ENCODE measurements around the gene NSMF.

The NSMF gene, protein sequence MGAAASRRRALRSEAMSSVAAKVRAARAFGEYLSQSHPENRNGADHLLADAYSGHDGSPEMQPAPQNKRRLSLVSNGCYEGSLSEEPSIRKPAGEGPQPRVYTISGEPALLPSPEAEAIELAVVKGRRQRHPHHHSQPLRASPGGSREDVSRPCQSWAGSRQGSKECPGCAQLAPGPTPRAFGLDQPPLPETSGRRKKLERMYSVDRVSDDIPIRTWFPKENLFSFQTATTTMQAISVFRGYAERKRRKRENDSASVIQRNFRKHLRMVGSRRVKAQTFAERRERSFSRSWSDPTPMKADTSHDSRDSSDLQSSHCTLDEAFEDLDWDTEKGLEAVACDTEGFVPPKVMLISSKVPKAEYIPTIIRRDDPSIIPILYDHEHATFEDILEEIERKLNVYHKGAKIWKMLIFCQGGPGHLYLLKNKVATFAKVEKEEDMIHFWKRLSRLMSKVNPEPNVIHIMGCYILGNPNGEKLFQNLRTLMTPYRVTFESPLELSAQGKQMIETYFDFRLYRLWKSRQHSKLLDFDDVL

DNA sequence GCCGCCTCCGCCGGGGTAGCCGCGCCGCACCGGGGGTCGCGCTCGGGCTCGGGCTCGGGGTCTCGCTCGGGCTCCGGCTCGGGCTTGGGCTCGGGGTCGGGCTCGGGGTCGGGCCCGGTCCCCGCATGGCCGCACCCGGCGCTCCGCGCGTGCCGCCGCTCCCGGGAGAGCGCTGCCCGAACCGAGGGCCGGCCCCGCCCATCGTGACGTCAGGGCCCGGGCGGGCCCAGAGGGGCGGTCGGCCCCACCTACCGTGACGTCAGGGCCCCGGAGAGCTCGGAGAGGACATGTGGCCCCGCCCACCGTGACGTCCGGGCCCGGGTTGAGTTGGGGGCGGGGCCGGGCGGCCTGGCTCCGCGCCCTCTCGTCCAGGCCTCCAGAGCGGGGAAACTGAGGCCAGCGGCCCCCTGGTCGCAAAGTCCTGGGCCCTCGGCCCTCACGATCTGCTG lies at the start of gene NSMF:
Gene NSMF (minus strand): TSS at position 183 of the 449 bp plus-strand sequence. CDS start 232 bp downstream, outside the sequence.
- in situ Hi-C loops (cut with HindIII; ENCODE audit: low sequenced_read_pairs): no loop called here

DNA sequence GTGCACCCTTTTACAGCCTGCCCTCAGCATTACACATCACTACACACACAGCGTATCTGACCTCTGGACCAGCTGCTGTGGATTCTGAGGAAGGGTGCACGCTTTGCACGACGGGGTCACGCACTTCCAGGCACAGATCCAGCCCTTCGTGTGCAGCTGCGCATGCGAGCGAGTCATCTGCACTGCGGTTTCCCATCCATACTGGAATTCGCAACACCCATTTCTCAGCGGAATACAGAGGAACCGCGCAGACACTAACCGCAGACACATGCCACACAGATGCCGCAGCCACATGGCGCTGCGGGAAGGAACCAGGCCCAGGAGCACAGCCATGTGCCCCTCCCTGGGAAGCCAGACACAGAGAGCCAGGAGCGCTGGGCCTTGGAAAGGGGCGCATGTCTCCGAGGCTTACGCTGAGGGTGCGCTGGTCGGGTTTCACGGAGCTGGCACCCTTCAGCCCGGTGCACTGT lies 47.6 kb upstream of the NSMF start:
- in situ Hi-C loops (cut with HindIII; ENCODE audit: low sequenced_read_pairs): no loop called here

DNA sequence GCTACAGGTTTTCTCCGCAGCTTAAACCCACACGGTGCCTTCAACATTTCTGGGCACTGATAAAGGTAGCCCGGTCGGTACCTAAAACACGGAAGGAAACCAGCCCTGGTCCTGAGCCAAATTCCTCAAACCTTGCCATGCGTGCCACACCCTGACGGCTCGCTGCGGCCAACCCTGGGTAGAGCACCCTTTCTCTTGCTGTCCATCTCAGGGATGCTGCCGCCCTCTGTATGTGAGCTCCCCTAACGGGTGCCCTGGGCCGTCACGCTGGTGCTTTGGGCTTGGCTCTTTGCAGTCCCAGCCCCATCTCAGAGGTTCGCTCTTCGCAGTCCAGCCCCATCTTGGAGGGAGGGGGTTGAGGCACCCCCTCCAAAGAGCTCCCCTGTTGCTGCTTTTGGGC lies 47.1 kb upstream of the NSMF start:
- in situ Hi-C loops (cut with HindIII; ENCODE audit: low sequenced_read_pairs): no loop called here

DNA sequence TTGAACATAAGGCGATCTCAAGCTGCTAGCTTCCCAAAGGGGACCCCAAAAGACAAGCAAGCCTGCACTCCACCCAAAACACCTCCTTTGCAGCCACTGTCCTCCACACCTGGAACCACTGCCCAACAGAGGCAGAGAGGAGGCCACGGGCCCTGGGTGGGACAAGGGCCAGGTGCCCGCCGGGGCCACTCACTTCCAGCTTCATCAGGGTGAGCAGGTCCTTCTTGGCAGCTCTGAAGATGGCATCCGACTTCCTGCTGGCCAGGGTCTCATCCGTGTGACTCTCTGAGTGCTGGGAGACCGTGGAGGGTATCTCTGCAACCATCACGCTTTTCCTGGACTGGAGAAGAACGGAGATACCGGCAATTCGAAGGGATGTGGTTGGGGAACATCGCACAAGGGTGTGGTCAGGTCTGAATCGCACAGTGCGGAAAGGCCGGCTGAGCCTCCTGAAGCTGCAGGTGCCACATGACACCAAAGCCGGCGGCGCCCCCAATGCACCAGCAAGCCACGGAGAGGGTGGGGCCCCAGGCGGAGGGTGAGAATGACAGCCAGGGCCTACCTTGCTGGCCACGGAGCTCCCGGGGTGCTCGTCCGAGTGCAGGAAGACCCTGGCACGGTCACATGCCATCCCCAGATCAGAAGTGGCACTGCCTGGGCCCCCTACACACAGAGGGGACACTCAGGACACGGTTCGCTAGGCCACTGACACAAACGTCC lies 46.4 kb upstream of the NSMF start:
- in situ Hi-C loops (cut with HindIII; ENCODE audit: low sequenced_read_pairs): no loop called here

DNA sequence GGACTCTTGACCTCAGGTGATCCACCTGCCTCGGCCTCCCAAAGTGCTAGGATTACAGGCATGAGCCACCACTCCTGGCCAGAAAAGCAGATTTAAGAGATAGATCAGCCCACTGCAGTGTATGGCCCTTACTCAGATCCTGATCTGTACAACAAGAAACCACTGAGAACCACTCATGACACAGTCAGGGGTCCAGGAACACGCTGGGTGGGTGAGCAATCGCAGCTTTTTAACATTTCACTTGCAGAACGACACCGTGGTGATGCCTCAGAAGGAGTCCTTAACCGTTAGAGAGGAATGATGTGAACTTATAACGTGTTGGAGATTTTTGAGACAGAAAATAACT lies 45.3 kb upstream of the NSMF start:
- in situ Hi-C loops (cut with HindIII; ENCODE audit: low sequenced_read_pairs): no loop called here

DNA sequence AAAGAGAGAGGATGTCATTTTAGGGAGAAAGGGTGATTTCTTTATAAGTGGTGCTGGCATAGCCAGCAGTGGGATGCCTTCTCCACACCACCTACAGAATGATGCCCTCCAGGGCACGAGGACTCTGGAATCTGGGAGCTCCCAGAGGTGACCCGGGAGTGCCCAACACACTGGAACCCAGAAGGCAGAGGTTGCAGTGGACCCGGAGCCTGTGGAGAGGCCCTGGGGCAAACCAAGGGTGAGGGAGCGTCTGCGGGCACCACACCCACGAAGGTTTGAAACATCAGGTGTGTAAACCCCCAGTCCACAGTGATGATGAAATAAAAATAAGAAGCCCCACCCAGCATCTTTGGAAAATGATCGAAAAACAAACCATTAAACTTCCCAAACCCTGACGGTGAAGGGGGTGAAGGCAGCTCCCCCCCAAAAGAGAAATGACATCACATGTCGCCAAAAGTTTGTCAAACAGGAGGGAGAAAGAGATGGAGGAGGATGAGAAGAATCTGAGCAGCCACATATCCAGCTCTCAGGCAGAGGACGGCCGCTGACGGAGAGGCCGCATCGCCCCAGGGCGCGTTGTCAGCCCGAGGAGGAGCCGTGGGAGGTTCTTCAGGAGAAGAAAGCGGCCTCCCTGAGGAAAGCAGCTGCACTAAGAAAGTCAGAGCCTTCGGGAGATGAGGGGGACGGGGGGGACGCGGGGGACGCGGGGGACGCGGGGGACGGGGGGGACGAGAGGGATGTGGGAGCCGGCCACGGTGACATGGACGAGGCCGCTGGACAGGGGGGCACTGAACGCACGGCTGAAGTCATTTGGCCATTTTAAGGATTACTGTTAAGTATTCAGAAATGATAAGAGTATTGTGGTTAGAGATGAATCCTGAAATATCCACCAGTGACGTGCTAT lies 43.1 kb upstream of the NSMF start:
- in situ Hi-C loops (cut with HindIII; ENCODE audit: low sequenced_read_pairs): no loop called here

DNA sequence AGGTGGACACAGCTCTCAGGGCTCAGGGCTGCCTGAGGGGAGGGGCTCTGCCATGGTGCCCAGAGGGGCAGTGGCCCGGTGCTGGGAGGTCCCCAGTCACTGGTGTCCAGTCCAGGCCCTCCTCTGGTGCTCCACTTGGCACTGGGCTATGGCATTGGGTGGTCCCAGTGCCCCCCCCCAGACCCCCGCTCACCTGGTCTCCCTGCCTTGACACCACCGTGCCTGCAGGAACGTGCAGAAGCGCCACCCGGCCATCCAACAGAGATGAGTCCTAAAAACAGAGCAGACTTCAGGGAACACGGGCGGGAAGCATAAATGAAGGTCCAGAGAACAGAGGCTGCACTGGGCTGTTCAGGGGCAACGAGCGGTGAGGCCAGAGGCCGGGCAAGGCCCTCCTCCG lies 42.3 kb upstream of the NSMF start:
- in situ Hi-C loops (cut with HindIII; ENCODE audit: low sequenced_read_pairs): no loop called here

DNA sequence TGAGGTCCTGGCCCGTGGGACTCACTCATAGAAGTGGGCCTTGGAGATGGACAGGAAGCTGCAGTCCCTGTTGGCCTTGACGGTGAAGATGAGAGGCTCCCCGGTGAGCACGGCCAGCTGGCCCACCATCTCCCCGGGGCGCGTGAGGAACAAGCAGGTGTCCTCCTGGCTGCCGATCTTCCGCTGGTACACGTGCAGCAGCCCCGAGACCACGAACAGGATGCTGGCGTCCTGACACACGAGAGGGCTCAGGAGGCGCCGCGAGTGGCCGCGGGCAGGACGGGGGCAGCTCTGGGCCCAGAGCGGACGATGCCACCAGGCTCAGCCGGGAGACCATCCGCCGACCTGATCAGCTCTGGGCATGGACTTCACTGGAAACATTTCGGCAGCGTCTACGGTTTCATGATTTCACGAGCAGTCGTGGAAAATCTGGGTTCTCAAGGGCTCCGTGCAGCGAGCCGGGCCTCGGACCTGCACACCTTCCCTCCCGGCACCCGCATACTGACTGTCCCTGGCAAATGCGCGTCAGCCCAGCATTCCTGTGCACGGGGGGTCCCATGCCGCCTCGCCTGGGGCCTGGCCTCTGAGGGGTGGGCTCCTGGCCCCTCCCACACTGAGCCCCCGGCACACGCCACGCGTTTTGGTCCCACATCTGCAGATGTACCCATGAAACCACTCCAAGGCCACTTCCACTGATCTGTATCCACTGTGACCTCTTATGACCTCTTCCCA lies 41.7 kb upstream of the NSMF start:
- in situ Hi-C loops (cut with HindIII; ENCODE audit: low sequenced_read_pairs): no loop called here

DNA sequence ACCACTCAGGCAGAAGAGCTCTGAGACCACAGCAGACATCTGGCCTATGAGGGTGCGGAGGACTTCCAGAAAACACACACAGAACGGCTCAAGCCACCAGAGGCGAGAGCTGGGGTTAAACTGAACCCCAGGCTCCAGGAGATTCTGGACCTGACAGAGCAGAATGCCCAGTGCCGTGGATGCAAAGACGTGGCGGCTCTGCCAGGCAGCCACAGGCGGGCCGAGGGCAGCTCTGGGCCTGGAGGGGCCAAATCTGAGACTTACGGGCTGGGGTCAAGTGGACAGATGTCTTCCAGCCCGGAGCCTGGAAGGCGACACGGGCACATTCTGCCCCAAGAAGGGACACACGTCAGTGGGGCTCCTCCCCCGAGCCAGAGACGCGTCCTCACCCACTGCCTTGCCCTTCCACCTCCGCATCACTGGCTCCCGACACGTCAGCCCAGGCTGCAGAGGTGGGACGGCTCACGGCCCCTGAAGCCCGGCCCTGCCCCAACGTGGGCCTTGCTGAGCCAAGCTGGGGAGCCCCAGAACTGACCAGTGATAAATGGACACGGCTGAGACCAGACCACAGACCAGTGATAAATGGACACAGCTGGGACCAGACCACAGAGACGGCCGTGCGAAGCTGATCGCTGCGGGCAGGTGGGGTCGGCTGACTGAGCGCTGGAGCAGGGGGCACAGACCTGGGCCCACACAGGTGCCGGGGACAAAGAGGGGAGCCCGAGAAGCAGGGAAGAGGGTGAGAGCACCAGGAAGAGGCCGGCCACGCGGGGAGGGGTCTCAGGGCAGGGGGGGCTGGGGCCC lies 40.9 kb upstream of the NSMF start:
- in situ Hi-C loops (cut with HindIII; ENCODE audit: low sequenced_read_pairs): no loop called here

DNA sequence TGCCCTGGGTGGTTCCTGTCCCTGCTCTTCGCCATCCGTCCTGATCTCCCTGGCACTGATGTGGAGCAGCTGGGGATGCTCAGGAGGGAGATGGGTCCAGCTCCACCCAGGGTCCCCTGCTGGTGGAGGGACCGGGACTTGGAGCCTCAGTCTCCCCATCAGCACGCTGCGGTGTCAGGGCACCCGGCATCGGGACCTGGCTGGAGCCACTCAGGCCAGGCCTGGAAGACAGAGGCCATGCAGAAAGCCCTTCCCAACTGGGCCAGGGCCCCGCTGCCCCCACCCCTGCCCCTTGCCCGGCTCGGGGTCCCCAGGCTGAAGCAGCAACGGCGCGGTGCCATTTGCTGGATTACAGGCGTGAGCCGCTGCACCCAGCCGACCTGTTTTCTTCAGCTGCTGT lies 40.3 kb upstream of the NSMF start:
- in situ Hi-C loops (cut with HindIII; ENCODE audit: low sequenced_read_pairs): no loop called here

DNA sequence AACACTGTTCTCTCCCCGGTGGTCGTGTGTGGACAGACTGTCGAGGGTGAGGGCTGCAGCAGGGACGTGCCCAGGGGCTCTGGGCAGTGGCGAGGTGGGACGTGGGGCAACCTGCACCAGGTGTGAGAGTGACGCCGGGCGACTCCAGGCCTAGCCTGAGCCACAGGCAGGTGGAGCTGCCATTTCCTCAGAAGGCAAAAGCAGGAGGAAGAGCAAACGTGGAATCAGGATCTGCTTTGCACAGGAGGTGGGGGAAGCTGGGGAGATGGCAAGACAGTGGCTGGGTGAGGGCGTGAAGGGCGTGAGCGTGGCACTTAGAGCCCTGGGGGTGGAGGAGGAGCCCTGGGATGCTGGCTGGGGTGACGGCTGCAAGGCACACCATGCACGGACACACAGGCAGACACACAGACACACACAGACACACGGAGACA lies 39.6 kb upstream of the NSMF start:
- in situ Hi-C loops (cut with HindIII; ENCODE audit: low sequenced_read_pairs): no loop called here

DNA sequence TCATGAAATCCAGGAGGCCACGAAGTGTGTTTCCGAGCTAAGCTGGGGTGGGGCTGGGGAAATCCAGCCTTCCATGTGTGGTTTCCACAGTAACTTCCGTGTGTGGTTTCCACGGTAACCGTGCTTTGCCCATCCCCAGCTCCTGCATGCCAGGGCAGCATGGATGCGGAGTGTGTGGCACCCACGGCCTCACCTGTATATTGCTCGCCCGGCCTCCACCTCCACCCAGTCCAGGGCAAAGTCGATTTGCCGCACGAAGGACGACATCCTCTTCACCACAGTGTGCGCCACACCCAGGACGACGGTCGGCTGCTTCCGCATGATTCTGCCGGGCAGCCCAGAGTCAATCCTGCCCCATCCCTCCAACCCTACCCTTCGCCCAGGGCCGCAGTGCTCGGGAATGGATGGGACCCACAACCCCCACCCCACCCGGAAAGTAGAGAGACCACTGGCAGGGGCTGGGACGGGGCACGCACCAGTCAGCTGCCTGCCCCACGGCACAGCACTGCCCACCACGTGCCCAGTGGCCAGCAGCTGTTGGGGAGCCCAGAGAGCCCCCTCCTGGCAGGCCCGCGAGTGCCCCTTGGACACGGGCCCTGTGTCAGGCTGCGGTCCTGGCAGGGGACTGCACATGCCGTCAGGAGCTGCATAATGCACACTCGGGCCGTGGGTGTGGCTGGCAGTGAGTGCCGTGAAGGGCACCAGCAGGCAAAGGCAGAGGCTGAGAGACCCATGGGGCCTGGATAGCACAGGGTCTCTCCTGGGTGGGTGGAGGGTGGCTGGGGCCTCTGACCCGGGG lies 39.0 kb upstream of the NSMF start:
- in situ Hi-C loops (cut with HindIII; ENCODE audit: low sequenced_read_pairs): no loop called here

DNA sequence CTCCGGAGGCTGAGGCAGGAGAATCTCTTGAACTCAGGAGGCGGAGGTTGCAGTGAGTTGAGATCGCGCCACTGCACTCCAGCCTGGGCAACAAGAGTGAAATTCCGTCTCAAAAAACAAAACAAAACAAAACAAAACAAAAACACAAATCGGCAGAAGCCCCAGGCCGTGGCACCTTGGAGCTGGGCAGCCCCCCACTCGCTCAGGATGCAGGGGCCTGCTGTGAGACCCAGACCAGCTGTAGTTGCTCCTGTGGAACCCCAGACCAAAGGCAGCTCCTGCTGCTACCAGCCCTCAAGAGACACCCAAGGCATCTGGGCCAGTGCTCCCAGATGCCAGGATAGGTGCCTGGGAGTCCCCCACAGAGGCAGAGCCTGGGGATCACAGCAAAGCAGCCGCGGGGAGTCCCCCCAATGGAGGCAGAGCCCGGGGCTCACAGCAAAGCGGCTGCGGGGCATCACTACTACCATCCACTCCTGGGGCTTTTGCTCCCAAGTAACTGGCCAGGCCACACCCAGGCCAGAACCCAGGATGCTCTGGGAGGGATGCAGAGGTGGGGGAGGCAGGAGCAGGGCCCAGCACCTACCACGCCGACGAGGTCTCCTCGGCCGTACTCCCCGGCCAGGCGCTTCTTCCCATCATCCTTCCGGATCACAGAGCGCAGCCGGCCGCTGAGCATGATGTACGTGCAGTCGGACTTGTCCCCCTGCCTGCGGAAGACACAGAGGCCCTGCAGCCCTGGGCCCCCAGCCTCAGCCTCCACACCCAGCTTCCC lies 37.7 kb upstream of the NSMF start:
- in situ Hi-C loops (cut with HindIII; ENCODE audit: low sequenced_read_pairs): no loop called here

DNA sequence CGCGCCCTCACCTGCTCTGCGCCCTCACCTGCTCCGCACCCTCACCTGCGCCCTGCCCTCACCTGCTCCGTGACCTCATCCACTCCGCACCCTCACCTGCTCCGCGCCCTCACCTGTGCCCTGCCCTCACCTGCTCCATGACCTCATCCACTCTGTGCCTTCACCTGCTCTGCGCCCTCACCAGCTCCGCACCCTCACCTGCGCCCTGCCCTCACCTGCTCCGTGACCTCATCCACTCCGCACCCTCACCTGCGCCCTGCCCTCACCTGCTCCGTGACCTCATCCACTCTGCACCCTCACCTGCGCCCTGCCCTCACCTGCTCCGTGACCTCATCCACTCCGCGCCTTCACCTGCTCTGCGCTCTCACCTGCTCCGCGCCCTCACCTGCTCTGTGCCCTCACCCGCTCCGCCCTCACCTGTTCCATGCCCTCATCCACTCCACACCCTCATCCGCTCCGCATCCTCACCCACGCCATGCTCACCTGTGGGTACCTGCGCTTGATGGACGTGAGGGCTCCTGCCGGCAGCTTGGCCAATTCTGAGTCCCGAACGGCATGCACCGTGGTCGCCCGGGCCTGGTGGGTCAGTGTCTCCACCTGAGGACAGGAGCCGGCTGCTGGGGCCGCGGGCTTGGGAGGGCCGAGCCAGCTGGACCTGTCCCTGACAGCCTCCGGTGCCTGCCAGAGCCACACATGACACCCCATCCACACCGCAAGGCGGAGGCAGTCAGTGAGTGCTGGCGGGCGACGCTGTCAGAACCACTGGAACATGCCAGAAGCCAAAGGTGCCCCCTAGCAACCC lies 35.6 kb upstream of the NSMF start:
- in situ Hi-C loops (cut with HindIII; ENCODE audit: low sequenced_read_pairs): no loop called here

DNA sequence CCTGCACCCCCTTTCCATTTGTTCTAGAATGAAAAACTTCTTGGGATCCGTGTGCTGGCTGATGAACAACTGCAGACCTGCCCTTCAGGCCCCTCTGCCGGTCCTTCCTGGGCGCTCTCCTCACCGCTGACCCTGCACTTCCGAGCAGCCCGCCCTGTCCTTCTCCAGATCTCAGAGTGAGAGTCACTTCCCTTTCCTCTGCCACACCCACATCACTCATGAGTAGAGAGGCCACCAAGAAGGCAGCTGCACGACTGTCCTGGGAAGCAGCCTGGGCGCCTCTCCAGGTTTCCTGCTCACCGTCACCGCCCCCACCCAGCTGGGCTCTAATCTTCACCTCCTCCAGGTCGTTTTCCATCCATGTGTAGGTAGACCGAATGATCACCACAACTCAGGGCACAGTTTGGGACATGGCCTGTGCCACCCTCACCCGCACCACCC lies 35.0 kb upstream of the NSMF start:
- in situ Hi-C loops (cut with HindIII; ENCODE audit: low sequenced_read_pairs): no loop called here

DNA sequence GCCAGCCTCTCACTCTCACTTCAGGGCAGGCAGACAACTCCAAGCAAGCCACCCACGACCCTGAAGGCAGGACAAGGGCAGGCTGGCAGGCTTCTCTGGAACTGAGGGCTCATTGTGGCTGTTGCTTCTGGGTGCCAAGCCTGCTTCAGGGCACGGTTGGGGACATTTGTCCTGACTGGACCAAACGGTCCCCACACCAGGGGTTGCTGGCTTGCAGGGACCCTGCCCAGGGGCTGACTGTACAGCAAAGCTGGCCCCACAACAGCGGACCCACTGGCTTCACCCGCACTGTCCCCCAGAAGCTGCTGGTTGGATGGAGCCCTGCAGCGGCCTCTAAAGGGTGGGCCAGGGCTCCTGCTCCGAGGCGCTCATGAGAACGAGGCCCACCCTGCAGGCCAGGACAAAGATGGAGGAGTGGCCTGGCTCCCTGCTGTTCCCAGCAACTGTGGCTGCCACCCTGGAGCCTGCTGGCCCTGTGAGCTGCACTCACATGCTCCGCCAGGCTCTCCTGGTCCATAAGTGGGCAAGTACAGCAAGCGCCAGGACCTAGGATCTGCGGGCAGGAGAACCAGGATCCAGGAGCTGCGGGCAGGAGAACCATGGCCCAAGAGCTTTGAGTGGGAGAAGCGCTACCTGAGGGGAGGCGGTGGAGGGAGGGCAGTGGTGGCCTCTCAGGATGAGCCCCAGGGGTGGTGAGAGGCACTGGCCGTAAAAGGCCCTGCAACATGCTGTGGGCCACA lies 34.4 kb upstream of the NSMF start:
- in situ Hi-C loops (cut with HindIII; ENCODE audit: low sequenced_read_pairs): no loop called here
